Stimulated activated naive B cell treated with anti-CD40 and anti-IgM and Interleukin-4, amounts not matched to agents 10 μg/mL and 1 μg/mL and 100 μg/mL, for 72 hours (primary cell): ENCODE results near the gene TMEM134.
"Not testable (repeated sequence)": the region's sequence is repeated elsewhere in the genome, so short reads cannot be mapped to it uniquely, and the experiment has no call there.

Experiments
- ATAC-seq, 2 donors: fragments of 150-1000 bp; cut with Tn5 transposase; replicated peaks; 2 replicates each; pipeline ENCODE4 v1.10.0; 2021; ENCODE audit warnings: moderate library complexity in 1 of 2
- DNase-seq: peaks from one replicate; pipeline ENCODE4 v3.0.0; 2021
- H3K27ac Mint-ChIP-seq: one replicate; pipeline ENCODE4 v1.8.0; 2022; ENCODE audit warnings: mild to moderate bottlenecking, mixed read lengths
- H3K27me3 Mint-ChIP-seq, 2 donors: one replicate each; pipeline ENCODE4 v1.8.0; 2022; ENCODE audit warnings: mixed read lengths in 2 of 2
- H3K36me3 Mint-ChIP-seq, 2 donors: one replicate each; pipeline ENCODE4 v1.8.0; 2022; ENCODE audit warnings: mixed read lengths in 2 of 2, mild to moderate bottlenecking in 1 of 2
- H3K4me1 Mint-ChIP-seq, 2 donors: one replicate each; pipeline ENCODE4 v1.8.0; 2022; ENCODE audit warnings: mixed read lengths in 2 of 2, mild to moderate bottlenecking in 1 of 2
- H3K4me3 Mint-ChIP-seq, 2 donors: one replicate each; pipeline ENCODE4 v1.8.0; 2022; ENCODE audit warnings: mild to moderate bottlenecking in 2 of 2, mixed read lengths in 2 of 2, moderate library complexity in 1 of 2
- H3K9me3 Mint-ChIP-seq, 2 donors: one replicate each; pipeline ENCODE4 v1.8.0; 2022; ENCODE audit warnings: mixed read lengths in 2 of 2, mild to moderate bottlenecking in 1 of 2

The TMEM134 gene, protein sequence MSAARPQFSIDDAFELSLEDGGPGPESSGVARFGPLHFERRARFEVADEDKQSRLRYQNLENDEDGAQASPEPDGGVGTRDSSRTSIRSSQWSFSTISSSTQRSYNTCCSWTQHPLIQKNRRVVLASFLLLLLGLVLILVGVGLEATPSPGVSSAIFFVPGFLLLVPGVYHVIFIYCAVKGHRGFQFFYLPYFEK

DNA sequence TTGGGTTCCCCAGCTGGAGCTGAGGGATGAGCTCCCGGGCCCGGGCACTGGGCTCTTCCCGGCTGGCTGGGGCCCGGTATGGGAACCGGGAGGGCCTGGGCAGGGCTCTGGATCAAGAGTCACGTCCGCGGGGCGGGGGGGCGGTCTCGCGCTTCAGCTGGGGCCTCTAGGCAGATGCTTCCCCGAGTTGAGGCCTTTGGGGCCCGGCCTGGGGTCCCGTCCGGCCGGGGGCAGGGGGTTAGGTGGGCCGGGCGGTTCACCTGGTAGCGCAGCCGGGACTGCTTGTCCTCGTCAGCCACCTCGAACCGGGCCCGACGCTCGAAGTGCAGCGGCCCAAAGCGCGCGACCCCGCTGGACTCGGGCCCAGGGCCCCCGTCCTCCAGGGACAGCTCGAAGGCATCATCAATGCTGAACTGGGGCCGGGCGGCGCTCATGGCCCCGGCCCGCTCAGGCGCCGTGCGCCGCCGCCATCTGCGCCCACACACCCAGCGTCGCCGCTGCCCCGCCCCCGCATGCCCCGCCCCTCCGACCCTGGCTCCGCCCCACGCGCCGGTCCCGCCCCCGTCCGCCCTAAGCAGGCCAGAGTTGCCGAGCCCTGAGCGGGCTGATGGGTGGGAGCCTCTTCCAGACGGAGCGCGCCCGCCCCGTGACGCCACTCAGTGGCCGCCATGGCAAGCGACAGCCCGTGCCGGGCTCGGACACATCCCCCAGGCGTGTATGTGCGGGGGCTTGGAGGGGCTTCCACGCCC, at the start of gene TMEM134:
TSS of gene TMEM134 (minus strand) at position 493 of the 749 bp plus-strand sequence. CDS start at position 434, 59 bp downstream.
- peaks cover 44 to 68% of the 10 kb centered on the region in 2 donors for H3K4me1 Mint-ChIP-seq
- H3K9me3 Mint-ChIP-seq = no peaks in the 10 kb centered on the region
- peaks cover 13 to 17% of the 10 kb centered on the region in 2 donors for H3K36me3 Mint-ChIP-seq
- DNase-seq = peak; percentile 89
- H3K27ac Mint-ChIP-seq = peak within 1 kb of the TSS; percentile 97
- peak within 1 kb of the TSS; percentile 92 to 93 for H3K4me3 Mint-ChIP-seq
- H3K27me3 Mint-ChIP-seq = no peaks in the 10 kb centered on the region
- ATAC-seq = peak; percentile 75 to 81

DNA sequence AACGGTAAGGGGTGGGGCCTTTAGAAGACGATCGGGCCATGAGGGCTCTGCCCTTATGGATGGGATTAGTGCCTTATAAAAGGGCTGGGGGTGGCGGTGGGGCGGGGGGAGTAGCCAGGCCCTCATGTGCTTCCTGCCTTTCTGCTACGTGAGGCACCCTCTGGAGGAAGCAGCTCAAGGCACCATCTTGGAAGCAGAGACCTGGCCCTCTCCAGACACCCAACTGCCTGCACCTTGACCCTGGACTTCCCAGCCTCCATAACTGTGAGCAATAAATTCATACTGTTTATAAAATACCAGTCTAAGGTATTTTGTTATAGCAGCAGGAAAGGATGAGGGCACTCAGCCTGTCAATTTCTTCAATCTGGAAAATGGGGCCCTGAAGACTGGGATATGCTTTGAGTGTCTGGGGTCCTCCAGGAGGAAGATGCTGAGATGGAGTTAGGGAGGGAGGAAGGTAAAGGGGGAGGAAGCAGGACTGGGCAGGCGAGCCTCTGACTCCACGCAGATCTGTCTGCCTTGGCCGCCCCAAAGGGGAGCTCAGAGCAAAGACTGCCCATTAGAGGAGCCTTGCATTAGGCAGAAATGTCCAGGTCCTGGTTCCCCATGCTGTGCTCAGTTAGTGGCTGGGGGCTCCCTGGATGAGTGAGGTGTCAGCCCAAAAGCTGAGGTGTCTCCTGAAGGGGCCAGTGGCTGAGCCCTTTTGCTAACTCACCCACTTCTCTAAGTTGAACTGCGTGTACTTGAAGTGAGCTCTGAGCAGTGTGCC, 48.9 kb upstream of the TMEM134 start:
- H3K27ac Mint-ChIP-seq = no peak overlapping the region
- H3K4me1 Mint-ChIP-seq = no peaks in the 10 kb centered on the region
- H3K4me3 Mint-ChIP-seq = no peak overlapping the region
- ATAC-seq (no peak), DNase-seq (no peak)
- H3K9me3 Mint-ChIP-seq = no peaks in the 10 kb centered on the region
- no peaks in the 10 kb centered on the region for H3K36me3 Mint-ChIP-seq
- peaks cover 14 to 29% of the 10 kb centered on the region in 2 donors for H3K27me3 Mint-ChIP-seq

DNA sequence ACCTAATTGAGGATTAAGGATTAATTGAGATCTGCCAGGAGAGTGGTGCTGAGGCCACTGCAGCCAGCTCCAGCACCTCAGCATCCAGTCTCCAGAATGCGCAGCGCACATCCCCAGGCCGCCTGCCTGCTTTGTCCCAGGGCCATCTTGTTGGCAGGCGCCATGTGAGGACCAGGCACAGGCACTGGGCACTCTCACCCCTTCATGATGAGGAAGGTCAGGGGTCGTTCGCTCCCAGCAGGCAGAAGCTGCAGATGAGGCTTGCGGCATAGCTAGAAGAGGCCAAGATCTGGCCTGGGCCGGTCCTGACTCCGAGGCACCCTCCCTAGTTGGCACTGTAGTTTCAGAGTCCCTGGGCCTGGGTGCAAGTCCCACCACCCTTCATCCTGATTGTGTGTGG, 47.8 kb upstream of the TMEM134 start:
- Mint-ChIP-seq H3K27ac (no peak overlapping the region), H3K36me3 (no peaks in the 10 kb centered on the region), H3K4me1 (no peaks in the 10 kb centered on the region), H3K9me3 (no peaks in the 10 kb centered on the region), H3K4me3 (no peak overlapping the region), H3K27me3 (peaks cover 14 to 37% of the 10 kb centered on the region in 2 donors)
- no peak for ATAC-seq
- no peak for DNase-seq

DNA sequence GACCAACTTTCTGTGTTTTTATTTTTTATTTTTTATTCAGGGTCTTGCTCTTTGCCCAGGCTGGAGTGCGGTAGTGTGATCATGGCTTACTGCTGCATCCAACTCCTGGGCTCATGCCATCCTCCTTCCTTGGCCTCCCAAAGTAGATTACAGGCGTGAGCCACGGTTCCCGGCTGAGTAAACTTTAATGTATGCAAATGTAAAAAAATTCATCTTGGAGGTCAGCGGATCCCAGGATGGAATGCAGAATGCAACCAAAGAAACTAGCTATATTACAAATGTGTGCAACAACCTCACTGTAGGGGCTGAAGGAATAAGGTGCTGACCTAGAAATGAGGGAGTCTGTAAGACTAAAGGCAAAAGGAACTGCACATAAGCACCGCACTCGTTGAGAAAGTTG, 45.1 kb upstream of the TMEM134 start:
- DNase-seq (no peak), ATAC-seq (no peak)
- H3K27me3 Mint-ChIP-seq = peaks cover 20 to 41% of the 10 kb centered on the region in 2 donors
- H3K4me1 Mint-ChIP-seq = peaks cover 2 to 3% of the 10 kb centered on the region in 2 donors
- H3K36me3 Mint-ChIP-seq = no peaks in the 10 kb centered on the region
- H3K4me3 Mint-ChIP-seq = no peak overlapping the region
- no peaks in the 10 kb centered on the region for H3K9me3 Mint-ChIP-seq
- H3K27ac Mint-ChIP-seq = no peak overlapping the region

DNA sequence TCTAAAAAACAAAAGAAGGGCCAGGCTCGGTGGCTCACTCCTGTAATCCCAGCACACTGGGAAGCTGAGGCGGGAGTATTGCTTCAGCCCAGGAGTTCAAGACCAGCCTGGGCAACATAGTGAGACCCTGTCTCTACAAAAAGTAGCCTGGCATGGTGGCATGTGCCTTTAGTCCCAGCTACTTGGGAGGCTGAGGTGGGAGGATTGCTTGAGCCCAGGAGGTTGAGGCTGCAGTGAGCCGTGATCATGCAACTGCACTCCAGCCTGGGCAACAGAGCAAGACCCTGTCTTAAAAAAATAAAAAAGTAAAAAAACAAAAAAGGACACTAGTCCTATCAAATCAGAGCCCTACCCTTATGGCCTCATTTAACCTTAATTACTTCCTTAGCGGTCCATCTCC, 42.5 kb upstream of the TMEM134 start:
- not testable (repeated sequence) for H3K36me3 Mint-ChIP-seq, H3K9me3 Mint-ChIP-seq, H3K4me3 Mint-ChIP-seq, H3K27ac Mint-ChIP-seq, DNase-seq, ATAC-seq
- Mint-ChIP-seq H3K4me1 (peaks cover 15 to 23% of the 10 kb centered on the region in 2 donors), H3K27me3 (peaks cover 12 to 32% of the 10 kb centered on the region in 2 donors)

DNA sequence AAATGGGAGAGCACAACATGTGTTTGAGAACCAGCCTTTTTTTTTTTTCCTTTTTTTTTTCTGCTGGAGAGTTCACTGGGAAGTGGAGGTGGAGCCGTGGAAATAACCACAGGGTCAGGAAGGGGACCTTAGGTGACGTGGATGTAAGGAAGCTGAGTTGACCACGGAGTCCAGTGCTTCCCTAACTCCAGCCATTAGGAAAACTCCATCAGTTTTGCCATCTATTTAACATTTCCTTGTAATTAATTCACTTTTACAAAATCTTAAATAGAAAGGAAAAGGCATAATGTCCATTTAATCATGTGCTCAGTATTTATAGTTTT, 40.9 kb upstream of the TMEM134 start:
- H3K36me3 Mint-ChIP-seq = peaks cover 6% of the 10 kb centered on the region in 2 donors
- no peaks in the 10 kb centered on the region for H3K9me3 Mint-ChIP-seq
- ATAC-seq (no peak), DNase-seq (no peak)
- peak overlapping the region; percentile 32 for H3K27ac Mint-ChIP-seq
- peaks cover 12 to 21% of the 10 kb centered on the region in 2 donors for H3K27me3 Mint-ChIP-seq
- no peak overlapping the region for H3K4me3 Mint-ChIP-seq
- H3K4me1 Mint-ChIP-seq = peaks cover 25 to 36% of the 10 kb centered on the region in 2 donors

DNA sequence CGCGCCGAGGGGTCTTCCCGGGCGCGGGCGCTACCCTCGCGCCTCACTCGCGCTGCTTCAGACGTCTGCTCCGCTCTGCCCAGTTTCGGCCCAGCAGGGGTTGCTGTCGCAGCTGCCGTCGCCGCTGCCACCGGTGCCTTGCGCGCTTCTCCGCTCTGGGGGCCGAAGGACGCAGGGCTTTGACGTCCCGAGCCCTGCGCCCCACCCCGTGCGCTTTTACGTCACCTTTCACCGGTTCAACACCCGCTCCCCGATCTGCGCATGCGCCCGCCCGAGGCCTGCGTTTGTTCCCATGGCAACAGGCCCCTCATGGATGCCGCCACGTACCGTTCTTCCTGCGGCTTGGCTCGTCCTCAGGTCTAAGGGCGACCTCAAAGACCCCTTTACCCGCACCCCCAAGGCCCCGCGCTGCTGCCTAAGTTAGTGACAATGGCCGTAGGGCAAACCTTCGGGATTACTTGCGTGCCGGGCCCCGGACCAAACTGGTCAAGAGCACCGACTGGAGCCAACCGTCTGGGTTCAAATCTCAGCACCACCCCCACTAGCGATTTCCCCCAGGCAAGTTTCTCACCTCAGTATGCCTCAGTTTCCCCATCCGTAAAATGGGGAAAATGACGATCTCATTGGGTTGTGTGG, 39.6 kb upstream of the TMEM134 start:
- Mint-ChIP-seq H3K4me3 (peak overlapping the region; percentile 85 to 87), H3K27ac (peak overlapping the region; percentile 91), H3K27me3 (peaks cover 7 to 12% of the 10 kb centered on the region in 2 donors), H3K36me3 (peaks cover 7 to 11% of the 10 kb centered on the region in 2 donors), H3K4me1 (peaks cover 28 to 45% of the 10 kb centered on the region in 2 donors), H3K9me3 (no peaks in the 10 kb centered on the region)
- peak; percentile 96 for DNase-seq
- peak; percentile 48 to 54 for ATAC-seq

DNA sequence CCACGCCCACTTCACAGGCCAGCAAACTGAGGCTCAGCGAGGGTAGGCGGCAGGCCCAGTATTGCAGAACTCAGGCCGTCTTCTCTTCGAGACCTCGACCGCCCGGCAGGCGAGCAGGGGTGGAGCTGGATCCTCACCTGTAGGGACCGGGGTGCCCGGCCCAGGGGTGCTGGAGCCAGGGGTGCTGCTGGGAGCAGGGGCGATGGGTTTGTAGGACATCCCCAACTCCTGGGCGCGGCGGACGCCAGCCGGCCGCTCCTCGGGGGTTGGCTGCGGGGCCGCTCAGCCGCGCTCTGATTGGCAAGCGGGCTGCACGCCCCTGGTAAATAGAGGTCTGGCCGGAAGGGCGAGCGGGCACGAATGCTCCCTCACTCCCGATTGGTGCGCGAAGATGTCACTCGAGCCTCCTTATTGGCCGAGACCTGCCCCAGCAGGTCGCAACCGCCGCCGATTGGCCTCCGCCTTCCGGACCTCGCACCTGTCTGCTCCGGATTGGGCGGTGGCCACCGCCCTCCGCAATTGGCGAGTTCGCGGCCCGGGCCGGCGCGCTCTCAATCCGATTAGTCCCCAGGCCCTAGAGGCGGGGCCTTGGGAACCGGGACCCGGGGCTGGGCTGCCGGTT, 38.9 kb upstream of the TMEM134 start, which contains the start of gene CDK2AP2:
TSS of gene CDK2AP2 (minus strand) at position 299 of the 622 bp plus-strand sequence. CDS start at position 219, 80 bp downstream.
- Mint-ChIP-seq H3K4me1 (peaks cover 32 to 51% of the 10 kb centered on the region in 2 donors), H3K9me3 (no peaks in the 10 kb centered on the region), H3K36me3 (peaks cover 7 to 14% of the 10 kb centered on the region in 2 donors)

DNA sequence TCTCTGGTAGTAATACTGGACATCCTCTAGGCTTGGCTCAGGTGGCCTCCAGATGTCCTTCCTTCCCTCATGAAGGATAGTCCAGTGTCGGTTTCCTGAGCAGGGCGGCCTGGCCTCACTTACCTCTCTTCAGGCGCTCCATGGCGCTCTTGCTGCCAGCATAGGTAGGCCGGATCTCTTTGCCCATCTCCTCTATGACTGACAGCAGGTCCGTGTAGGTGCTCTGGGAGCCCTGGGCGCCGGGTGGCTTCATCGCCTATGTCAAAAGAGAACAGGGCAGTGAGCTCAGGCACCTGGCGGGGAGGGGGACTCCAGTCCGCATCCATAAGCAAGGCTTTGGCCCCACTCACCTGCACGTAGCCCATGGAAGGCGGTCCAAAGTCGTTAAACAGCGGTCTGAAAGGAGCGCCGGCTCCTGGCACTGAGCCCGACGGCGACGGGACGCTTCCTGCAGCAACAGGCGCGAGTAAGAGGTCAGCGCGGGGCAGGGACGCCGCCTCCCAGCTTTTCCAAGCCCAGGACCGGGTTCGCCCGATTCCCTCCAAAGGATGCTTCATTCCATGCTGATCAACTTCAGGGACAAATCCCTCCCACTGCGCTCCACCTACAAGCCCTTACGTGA, 38.3 kb upstream of the TMEM134 start:
- H3K36me3 Mint-ChIP-seq = peaks cover 7 to 19% of the 10 kb centered on the region in 2 donors
- DNase-seq (no peak), ATAC-seq (no peak)
- H3K4me3 Mint-ChIP-seq = peak overlapping the region; percentile 85 to 87
- H3K9me3 Mint-ChIP-seq = no peaks in the 10 kb centered on the region
- peaks cover 6 to 7% of the 10 kb centered on the region in 2 donors for H3K27me3 Mint-ChIP-seq
- H3K27ac Mint-ChIP-seq = peak overlapping the region; percentile 63
- peaks cover 37 to 57% of the 10 kb centered on the region in 2 donors for H3K4me1 Mint-ChIP-seq

More for the DNA sequence above, 38.9 kb upstream of the TMEM134 start, which contains the start of gene CDK2AP2:
- Mint-ChIP-seq H3K27me3 (peaks cover 7 to 12% of the 10 kb centered on the region in 2 donors), H3K27ac (peak within 1 kb of the TSS; percentile 91), H3K4me3 (peak within 1 kb of the TSS; percentile 85 to 87)
- peak; percentile 98 for DNase-seq
- peak; percentile 76 to 79 for ATAC-seq

DNA sequence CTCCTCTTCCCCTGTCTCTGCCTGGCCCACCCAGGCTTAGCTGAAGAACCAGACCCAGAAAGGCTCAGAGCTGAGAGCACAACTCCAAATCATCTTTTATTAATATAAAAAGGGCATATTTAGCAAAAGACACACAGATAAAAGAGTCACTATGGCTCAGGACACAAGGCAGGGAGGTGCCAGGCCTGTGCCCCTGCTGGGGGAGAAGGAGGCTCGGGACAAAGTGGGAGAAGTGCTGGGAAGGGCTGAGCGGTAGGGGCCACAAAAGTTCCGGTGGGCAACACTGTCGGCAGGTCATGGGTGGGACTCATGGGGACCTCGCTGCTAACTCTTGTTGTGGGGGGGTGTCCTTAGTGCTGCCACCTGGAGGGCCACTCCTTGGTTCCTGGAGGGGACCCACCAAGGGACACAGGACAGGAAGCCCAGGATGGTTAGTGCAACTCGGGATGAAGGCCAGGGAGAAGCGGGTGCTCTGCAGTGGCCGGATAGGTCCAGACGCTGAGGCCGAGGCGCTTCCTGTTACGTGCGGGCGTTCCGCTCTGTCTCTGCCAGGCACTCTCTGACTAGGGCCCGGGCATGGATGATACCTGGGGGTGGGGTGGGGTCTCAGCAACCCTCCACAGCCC, 37.5 kb upstream of the TMEM134 start:
- no peak for ATAC-seq
- H3K4me1 Mint-ChIP-seq = peaks cover 38 to 60% of the 10 kb centered on the region in 2 donors

DNA sequence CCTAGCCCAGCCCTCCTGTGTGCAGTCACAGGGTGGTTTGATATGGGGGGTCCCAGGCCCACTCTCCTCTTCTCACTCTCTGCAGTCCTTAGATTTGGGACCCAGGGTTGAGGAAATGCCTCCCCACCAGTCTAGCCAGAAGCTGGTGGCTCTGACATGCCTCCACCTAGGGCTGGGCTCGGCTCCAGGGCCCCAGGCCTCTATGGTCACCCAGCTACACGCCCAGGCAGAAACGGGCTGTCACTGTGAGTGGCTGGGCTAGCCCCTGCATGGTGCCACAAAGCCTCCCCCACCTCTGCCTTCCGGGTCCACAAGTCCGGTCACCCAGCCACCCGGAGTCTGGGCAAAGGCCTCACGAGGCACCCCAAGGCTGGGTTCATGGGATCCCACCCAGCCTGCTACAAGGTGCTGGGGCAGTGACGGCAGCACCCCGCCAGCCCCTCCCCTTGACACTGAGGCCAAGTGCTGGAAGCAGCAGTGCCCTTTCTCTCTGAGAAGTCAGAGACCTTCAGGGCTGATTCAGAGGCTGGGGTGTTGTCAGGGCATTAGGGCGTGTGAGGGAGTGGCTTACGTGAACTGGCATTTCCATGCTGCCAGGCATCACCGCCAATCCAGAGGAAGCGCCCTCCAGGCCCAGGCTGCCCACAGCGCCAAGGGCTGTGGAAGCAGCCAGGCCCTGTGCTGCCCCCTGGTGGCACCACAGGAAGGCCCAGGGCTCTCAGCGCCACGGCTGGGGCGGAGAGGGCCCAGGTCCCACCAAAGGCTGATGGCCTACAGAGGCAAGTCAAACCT, 36.8 kb upstream of the TMEM134 start:
- ATAC-seq (peak; percentile 62 to 63), DNase-seq (peak; percentile 91)
- Mint-ChIP-seq H3K36me3 (peaks cover 14 to 33% of the 10 kb centered on the region in 2 donors), H3K4me1 (peaks cover 44 to 67% of the 10 kb centered on the region in 2 donors), H3K9me3 (no peaks in the 10 kb centered on the region), H3K27me3 (peaks cover 1 to 4% of the 10 kb centered on the region in 2 donors), H3K4me3 (peak overlapping the region; percentile 87 to 90), H3K27ac (peak overlapping the region; percentile 98)

More for the DNA sequence above, 37.5 kb upstream of the TMEM134 start:
- Mint-ChIP-seq H3K4me3 (peak overlapping the region; percentile 87 to 90), H3K27ac (peak overlapping the region; percentile 98), H3K27me3 (peaks cover 4 to 7% of the 10 kb centered on the region in 2 donors), H3K9me3 (no peaks in the 10 kb centered on the region), H3K36me3 (peaks cover 7 to 26% of the 10 kb centered on the region in 2 donors)
- no peak for DNase-seq

DNA sequence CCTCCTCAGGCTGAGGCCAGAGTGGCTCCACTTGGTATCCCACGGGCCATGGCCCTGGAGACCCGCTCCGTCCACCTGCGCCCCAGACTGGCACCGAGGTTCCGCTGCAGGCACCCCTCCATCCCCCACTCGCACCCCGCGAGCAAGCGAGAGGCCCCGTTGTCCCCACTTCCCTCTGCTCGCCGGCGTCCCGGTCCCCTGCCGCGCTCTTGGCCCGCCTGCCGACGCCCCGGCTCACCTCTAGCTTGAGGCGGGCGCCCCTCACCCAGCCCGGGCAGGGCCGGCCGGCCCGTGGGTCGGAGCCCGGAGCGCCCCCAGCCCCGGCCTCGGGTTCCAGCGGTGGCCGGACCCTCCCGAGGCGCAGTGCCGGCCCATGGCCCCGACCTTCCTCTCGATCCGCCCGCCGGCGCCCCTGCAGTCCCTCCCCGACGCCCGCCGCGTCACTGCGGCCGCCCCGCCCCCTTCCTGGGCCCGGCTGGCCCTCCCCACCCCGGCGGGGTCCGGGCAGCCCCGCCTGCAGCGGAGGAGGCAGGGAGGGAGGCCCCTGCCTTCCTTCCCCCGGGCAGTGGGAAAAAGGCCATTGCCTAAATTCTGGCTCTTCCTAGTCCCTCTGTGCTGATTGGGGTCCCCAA, 36.0 kb upstream of the TMEM134 start, which contains the start of gene PITPNM1:
TSS of gene PITPNM1 (minus strand) at position 414 of the 632 bp plus-strand sequence. CDS start 1,183 bp downstream, outside the sequence.
- H3K27me3 Mint-ChIP-seq = peaks cover 0 to 4% of the 10 kb centered on the region in 2 donors
- H3K27ac Mint-ChIP-seq = peak within 1 kb of the TSS; percentile 98
- H3K4me1 Mint-ChIP-seq = peaks cover 44 to 72% of the 10 kb centered on the region in 2 donors
- ATAC-seq (peak; percentile 19 to 23), DNase-seq (peak; percentile 64)
- H3K9me3 Mint-ChIP-seq = no peaks in the 10 kb centered on the region
- peak within 1 kb of the TSS; percentile 87 to 90 for H3K4me3 Mint-ChIP-seq
- H3K36me3 Mint-ChIP-seq = peaks cover 20 to 39% of the 10 kb centered on the region in 2 donors
